HepG2 (cell line): ENCODE measurements around the gene PSMD9. TPM values are rescaled to one million over a fixed set of nuclear protein-coding genes. Genes with fewer than 3 reads are reported as not detected.
A peak's percentile ranks its signal among the peaks of the same experiment; 100 is the strongest.

Source experiments
- ATAC-seq: fragments of 200-7000 bp; cut with Tn5 transposase; 3 replicates; pipeline ENCODE4 v1.9.1; 2020; ENCODE audit warnings: mild to moderate bottlenecking, moderate library complexity
- BruUV-seq: library from RNA; stranded (reverse); fragments of 400-500 nt; replicated peaks from 2 replicates; lab custom pipeline; 2021; lab: Mats Ljungman, UMichigan
- CTCF ChIA-PET: fragments of 300-600 bp; formaldehyde crosslinking; extraction: SDS; loops from one replicate; lab custom pipeline; 2021; ENCODE audit warnings: low total read pairs, inconsistent platforms, low intra/inter-chr PET ratio; lab: Yijun Ruan, JAX
- POLR2A ChIA-PET: fragments of 350-600 bp; sonication (Branson Sonifier 250); formaldehyde crosslinking; loops from one replicate; lab custom pipeline; 2020; ENCODE audit warnings: antibody characterized with exemption, inconsistent platforms; lab: Yijun Ruan, JAX
- DNase-seq: peaks from one replicate; pipeline ENCODE4 v3.0.0-alpha.2; 2015; ENCODE audit warnings: low spot score
- FAIRE-seq: peaks from 3 replicates; lab custom pipeline; 2011; peaks lifted over from hg19 to GRCh38; lab: Jason Lieb, UNC
- H2AFZ ChIP-seq: one replicate; pipeline ENCODE4 v1.6.1; 2011; ENCODE audit warnings: low read length, inconsistent platforms
- H3K27ac ChIP-seq: fragments of 300-600 bp; 3 replicates; pipeline ENCODE4 v1.8.0; 2011; ENCODE audit warnings: mixed run types, mild to moderate bottlenecking, mixed read lengths, low read length, inconsistent platforms; ENCODE audit not compliant: insufficient read depth; ENCODE audit errors: extremely low read length
- H3K27me3 ChIP-seq, 2 experiments: fragments of 200-600 bp in 1 of 2; 2 replicates in 1 of 2; 3 replicates in 1 of 2; pipeline versions ENCODE4 v1.6.0 to v1.8.0; 2011; ENCODE audit warnings: low read length in 2 of 2, mild to moderate bottlenecking in 2 of 2, moderate library complexity in 2 of 2, inconsistent platforms in 1 of 2; ENCODE audit not compliant: insufficient read depth in 2 of 2, control insufficient read depth in 1 of 2
- H3K36me3 ChIP-seq, 2 experiments: fragments of 200-600 bp in 1 of 2; replicated peaks in 1 of 2; 2 replicates in 1 of 2; 3 replicates in 1 of 2; pipeline versions ENCODE4 v1.5.1 to v1.8.0; 2011; ENCODE audit warnings: low read length in 2 of 2, inconsistent platforms in 1 of 2; ENCODE audit not compliant: insufficient read depth in 2 of 2, control insufficient read depth in 1 of 2
- H3K4me1 ChIP-seq: 2 replicates; pipeline ENCODE4 v1.5.1; 2012; ENCODE audit warnings: low read length, inconsistent platforms; ENCODE audit not compliant: insufficient read depth
- H3K4me2 ChIP-seq: 2 replicates; pipeline ENCODE4 v1.6.0; 2011; ENCODE audit warnings: low read depth, low read length, inconsistent platforms
- H3K4me3 ChIP-seq, 3 experiments: fragments of 200-600 bp in 1 of 3; sonication (generic), shearing (Covaris generic) in 1 of 3; replicated peaks in 1 of 3; 2 replicates each; pipeline ENCODE4 v1.5.1; 2011 to 2016; ENCODE audit warnings: low read length in 3 of 3, inconsistent platforms in 2 of 3, low read depth in 2 of 3, mild to moderate bottlenecking in 2 of 3, control low read depth in 1 of 3, mixed read lengths in 1 of 3; ENCODE audit not compliant: insufficient read depth in 1 of 3
- H3K79me2 ChIP-seq: one replicate; pipeline ENCODE4 v1.6.1; 2011; ENCODE audit warnings: low read length, inconsistent platforms; ENCODE audit not compliant: insufficient read depth
- H3K9ac ChIP-seq: 2 replicates; pipeline ENCODE4 v1.6.0; 2011; ENCODE audit warnings: mild to moderate bottlenecking, low read depth, low read length, inconsistent platforms; ENCODE audit not compliant: insufficient read depth
- H3K9me3 ChIP-seq: 2 replicates; pipeline ENCODE4 v1.5.1; 2012; ENCODE audit warnings: mild to moderate bottlenecking, low read length
- H4K20me1 ChIP-seq: 2 replicates; pipeline ENCODE4 v1.6.0; 2011; ENCODE audit warnings: inconsistent platforms, mild to moderate bottlenecking, low read length, moderate library complexity; ENCODE audit not compliant: insufficient read depth
- DR1 ChIP-seq: sonication (generic); formaldehyde crosslinking; IDR thresholded peaks from 2 replicates; pipeline ENCODE4 v1.8.0; 2021; ENCODE audit warnings: mild to moderate bottlenecking, missing genetic modification reagents, inconsistent platforms
- ETV6 ChIP-seq: sonication (generic); formaldehyde crosslinking; conservative IDR thresholded peaks from 2 replicates; pipeline ENCODE4 v1.4.0; 2020; ENCODE audit warnings: missing genetic modification reagents
- FOSL2 ChIP-seq: sonication (generic); formaldehyde crosslinking; IDR thresholded peaks from 2 replicates; pipeline ENCODE4 v1.4.0; 2020; ENCODE audit warnings: missing genetic modification reagents
- FOXA3 ChIP-seq: IDR thresholded peaks from 2 replicates; pipeline ENCODE4 v1.6.1; 2016; ENCODE audit warnings: missing genetic modification reagents, missing compliant biosample characterization
- MXD4 ChIP-seq: IDR thresholded peaks from 2 replicates; pipeline ENCODE4 v1.6.1; 2016; ENCODE audit warnings: mild to moderate bottlenecking, missing biosample characterization, missing genetic modification reagents
- MYPOP ChIP-seq: sonication (generic); formaldehyde crosslinking; IDR thresholded peaks from 2 replicates; pipeline ENCODE4 v1.8.1; 2023; ENCODE audit warnings: mild to moderate bottlenecking, moderate library complexity, missing genetic modification reagents
- SAP130 ChIP-seq: IDR thresholded peaks from 2 replicates; pipeline ENCODE4 v1.6.1; 2016; ENCODE audit warnings: low read depth
- TFE3 ChIP-seq: IDR thresholded peaks from 2 replicates; pipeline ENCODE4 v1.6.1; 2016
- ZNF558 ChIP-seq: sonication (generic); formaldehyde crosslinking; IDR thresholded peaks from 2 replicates; pipeline ENCODE4 v1.9.0; 2022; ENCODE audit warnings: mild to moderate bottlenecking, missing genetic modification reagents, borderline replicate concordance
- WGBS: methylation state at CpG from one replicate; pipeline ENCODE4 v1.1.6; 2017; ENCODE audit warnings: low lambda C conversion rate; 5-methylcytosine and 5-hydroxymethylcytosine counted together
- in situ Hi-C: cut with HindIII; loops from 2 replicates; pipeline ENCODE4 v1.10.0; 2017; ENCODE audit warnings: low pct_unique_long_range_greater_than_20kb; ENCODE audit not compliant: extremely low pct_ligation_motif_present
- intact Hi-C: fragments of 100-400 bp; cut with micrococcal nuclease; formaldehyde crosslinking; loops from one replicate; pipeline ENCODE4 v1.10.0; 2022; ENCODE audit not compliant: unreplicated experiment
- polyA plus RNA-seq, 8 experiments: library from polyadenylated mRNA; depleted of rRNA in 3 of 8; stranded (reverse) in 7 of 8; unstranded in 1 of 8; fragments of >200 nt; fragmentation: Illumina TruSeq in 4 of 8; extraction: Trizol in 4 of 8; gene quantifications; 2 replicates each; pipeline versions ENCODE4 v1.2.1 to v1.2.3, GENCODE V29; 2011 to 2016; ENCODE audit warnings: low read depth in 4 of 8, missing spikeins in 1 of 8, mixed read lengths in 1 of 8; ENCODE audit not compliant: insufficient read depth in 1 of 8
- total RNA-seq, 5 experiments: library from RNA; depleted of rRNA; stranded (reverse); fragments of >200 nt; fragmentation: Illumina TruSeq; extraction: Trizol; gene quantifications; 2 replicates each; pipeline ENCODE4 v1.2.3, GENCODE V29; 2016; ENCODE audit warnings: low read depth in 1 of 5
- TF ChIP-seq, protein P1 (sequence below): sonication (generic); formaldehyde crosslinking; IDR thresholded peaks from 2 replicates; pipeline ENCODE4 v1.8.0; 2022; ENCODE audit warnings: missing genetic modification reagents, mild to moderate bottlenecking, moderate library complexity, borderline replicate concordance
- TF ChIP-seq, protein P2 (sequence below), 2 experiments: sonication (generic) in 1 of 2; formaldehyde crosslinking in 1 of 2; IDR thresholded peaks; 2 replicates each; pipeline versions ENCODE4 v1.5.1 to v1.6.1; 2011 to 2020; ENCODE audit warnings: borderline replicate concordance in 1 of 2, low read depth in 1 of 2, low read length in 1 of 2, mild to moderate bottlenecking in 1 of 2, missing genetic modification reagents in 1 of 2, moderate library complexity in 1 of 2

Gene PSMD9
- total and polyA plus RNA-seq, 2 of the 13 experiments (the other 11 are each of a cell fraction or from before 2014, with no cell fraction given): 41.4 to 61.1 TPM

DNA sequence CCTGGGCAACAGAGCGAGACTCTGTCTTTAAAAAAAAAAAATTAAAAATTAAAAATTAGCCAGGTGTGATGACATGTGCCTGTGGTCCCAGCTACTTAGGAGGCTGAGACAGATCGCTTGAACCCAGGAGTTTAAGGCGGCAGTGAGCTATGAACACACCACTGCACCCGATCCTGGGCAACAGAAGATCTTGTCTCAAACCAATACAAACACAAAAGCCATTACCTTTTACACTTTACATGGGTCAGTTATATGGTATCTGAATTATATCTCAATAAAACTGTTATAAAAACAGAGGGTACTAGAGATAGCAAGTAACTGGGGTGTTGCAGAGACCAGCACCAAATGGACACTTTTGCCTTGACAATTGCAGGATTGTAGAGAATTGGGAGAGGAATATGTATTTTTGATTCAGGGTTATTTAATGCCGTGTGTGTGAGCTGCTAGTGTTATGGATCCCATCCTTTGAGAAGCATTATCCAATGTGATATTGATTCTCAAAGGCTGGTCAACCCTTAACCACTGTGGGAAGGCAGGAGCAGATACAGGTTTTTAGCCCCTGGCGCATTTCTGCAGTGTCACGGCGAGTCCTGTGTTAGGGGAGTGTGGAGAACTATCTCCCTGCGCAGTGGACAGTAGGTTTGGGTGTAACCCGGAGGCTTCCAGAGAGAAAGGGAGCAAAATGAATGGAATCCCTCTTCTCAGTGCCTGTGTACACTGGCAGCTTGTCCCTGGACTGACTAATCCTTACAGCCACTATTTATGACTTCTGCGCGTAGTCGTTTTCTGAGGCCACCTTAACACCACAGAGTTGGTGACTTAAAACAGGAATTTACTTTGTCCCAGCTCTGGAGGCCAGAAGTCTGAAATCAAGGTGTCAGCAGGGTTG is 4.3 kb downstream of the PSMD9 start (continued):
- TF ChIP-seq MYPOP (CRISPR knock-in tag) (no peak), ZNF558 (CRISPR knock-in tag) (no peak)

DNA sequence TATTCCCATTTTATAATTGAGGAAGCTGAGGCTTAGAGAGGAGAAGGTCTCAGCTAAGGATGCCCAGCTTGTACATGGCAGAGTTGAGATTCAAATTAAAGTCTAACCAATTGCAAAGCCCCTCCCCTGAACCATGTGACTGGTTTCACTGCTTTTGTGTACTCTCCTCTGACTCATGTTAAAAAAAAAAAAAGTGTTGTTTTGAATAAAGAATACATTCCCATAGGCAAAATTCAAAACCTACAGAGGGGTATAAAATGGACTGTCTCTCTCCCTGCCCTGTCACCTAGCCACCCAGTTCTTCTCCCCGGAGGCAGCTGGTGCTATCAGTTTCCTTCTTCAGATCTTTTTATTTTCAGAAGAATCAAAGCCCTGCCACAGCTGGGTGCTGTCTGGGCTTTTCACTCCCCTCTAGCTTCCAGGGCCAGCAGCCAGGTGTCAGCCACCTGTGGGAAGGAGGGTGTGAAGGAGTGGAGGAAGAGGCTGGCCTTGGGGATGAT is 5.4 kb downstream of the PSMD9 start:
- H3K9ac ChIP-seq: peak overlapping the region; percentile 13; the same call in 1 of the 2 replicates
- peaks cover 8 to 32% of the 10 kb centered on the region in 2 experiments for H3K36me3 ChIP-seq
- H3K27ac ChIP-seq: peak overlapping the region; percentile 52
- peak overlapping the region; percentile 12; the same call in 1 of the 2 replicates for H3K4me2 ChIP-seq
- peaks cover 33% of the 10 kb centered on the region for H3K4me1 ChIP-seq
- H2AFZ ChIP-seq: no peak overlapping the region
- no peak for FAIRE-seq
- CTCF ChIA-PET: interaction anchor here (1.1 to 2.1 kb wide), 3 partner anchors 82 to 118 kb away, joined by 3 to 20 read pairs (median 3); partner anchors contain the start of gene RHOF
- no peaks in the 10 kb centered on the region for H3K9me3 ChIP-seq
- H3K79me2 ChIP-seq: peaks cover 22% of the 10 kb centered on the region
- H4K20me1 ChIP-seq: no peaks in the 10 kb centered on the region
- no peak overlapping the region for H3K4me3 ChIP-seq
- ATAC-seq: peak; percentile 69
- in situ Hi-C loops (no loop called here), intact Hi-C loops (loop anchor here (1.0 kb wide), 1 partner anchor 99 kb away; no protein-coding TSS in a partner anchor)
- DNase-seq: peak; percentile 69
- H3K27me3 ChIP-seq: no peaks in the 10 kb centered on the region; a peak in 1 of 5 replicates
- BruUV-seq: no TSS peak
- 67% methylated on average over 1 of the region's 1 CpG for WGBS
- POLR2A ChIA-PET: interaction anchor here (0.7 to 4.3 kb wide), 5 partner anchors 33 to 332 kb away, joined by 3 to 32 read pairs (median 3); partner anchors contain the start of genes DIABLO and RHOF
- TF ChIP-seq SAP130 (peak; percentile 39), DR1 (CRISPR knock-in tag) (no peak), MXD4 (CRISPR knock-in tag) (no peak), FOSL2 (CRISPR knock-in tag) (peak; percentile 63), FOXA3 (CRISPR knock-in tag) (0 out of 2 replicates have a peak, but pooled peaks have one; percentile 14), ETV6 (CRISPR knock-in tag) (no peak), TFE3 (CRISPR knock-in tag) (peak; percentile 47; the same call in 1 of the 2 replicates)
- TF ChIP-seq, protein P1, sequence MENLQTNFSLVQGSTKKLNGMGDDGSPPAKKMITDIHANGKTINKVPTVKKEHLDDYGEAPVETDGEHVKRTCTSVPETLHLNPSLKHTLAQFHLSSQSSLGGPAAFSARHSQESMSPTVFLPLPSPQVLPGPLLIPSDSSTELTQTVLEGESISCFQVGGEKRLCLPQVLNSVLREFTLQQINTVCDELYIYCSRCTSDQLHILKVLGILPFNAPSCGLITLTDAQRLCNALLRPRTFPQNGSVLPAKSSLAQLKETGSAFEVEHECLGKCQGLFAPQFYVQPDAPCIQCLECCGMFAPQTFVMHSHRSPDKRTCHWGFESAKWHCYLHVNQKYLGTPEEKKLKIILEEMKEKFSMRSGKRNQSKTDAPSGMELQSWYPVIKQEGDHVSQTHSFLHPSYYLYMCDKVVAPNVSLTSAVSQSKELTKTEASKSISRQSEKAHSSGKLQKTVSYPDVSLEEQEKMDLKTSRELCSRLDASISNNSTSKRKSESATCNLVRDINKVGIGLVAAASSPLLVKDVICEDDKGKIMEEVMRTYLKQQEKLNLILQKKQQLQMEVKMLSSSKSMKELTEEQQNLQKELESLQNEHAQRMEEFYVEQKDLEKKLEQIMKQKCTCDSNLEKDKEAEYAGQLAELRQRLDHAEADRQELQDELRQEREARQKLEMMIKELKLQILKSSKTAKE (CRISPR knock-in tag): no peak
- TF ChIP-seq, protein P2, sequence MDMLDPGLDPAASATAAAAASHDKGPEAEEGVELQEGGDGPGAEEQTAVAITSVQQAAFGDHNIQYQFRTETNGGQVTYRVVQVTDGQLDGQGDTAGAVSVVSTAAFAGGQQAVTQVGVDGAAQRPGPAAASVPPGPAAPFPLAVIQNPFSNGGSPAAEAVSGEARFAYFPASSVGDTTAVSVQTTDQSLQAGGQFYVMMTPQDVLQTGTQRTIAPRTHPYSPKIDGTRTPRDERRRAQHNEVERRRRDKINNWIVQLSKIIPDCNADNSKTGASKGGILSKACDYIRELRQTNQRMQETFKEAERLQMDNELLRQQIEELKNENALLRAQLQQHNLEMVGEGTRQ (IDR thresholded peaks at IDR 0.05; ENCODE audit: low read depth, low read length): no peak
- TF ChIP-seq, protein P2 (CRISPR knock-in tag; IDR thresholded peaks at IDR 0.05; ENCODE audit: borderline replicate concordance): peak; percentile 51; the same call in 1 of the 2 replicates
